NB4 (cell line): ENCODE results near the gene ABHD17C.

ENCODE experiments used
- POLR2A ChIP-seq: IDR thresholded peaks from 2 replicates; pipeline ENCODE4 v1.6.1; 2011; ENCODE audit warnings: mild to moderate bottlenecking; ENCODE audit not compliant: insufficient read length; ENCODE audit errors: extremely low read depth
- TF ChIP-seq, protein P1 (sequence below): IDR thresholded peaks from one replicate; pipeline ENCODE4 v1.5.1; 2012; ENCODE audit warnings: low read depth, low read length
- TF ChIP-seq, protein P2 (sequence below): IDR thresholded peaks from 2 replicates; pipeline ENCODE4 v1.6.1; 2011; ENCODE audit warnings: low read depth, low read length

DNA sequence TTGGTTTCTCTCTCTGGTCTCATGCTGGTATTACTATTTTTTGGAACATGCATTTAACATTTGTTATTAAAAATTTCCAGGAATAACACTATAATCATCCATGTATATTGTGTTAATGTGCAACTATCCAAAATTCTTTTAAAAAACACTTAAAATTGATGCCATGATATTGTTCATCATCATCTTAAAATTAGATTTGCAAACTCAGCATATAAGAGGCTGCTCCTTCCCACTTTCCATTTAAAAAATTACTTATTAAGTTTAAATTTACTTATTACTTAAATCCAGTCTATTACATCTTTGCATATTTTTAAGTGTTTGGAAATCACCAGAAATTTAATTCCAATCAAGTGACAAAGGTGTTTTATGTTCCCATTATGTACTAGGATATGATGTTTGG, 5.8 kb upstream of the ABHD17C start:
- TF ChIP-seq, protein P1, sequence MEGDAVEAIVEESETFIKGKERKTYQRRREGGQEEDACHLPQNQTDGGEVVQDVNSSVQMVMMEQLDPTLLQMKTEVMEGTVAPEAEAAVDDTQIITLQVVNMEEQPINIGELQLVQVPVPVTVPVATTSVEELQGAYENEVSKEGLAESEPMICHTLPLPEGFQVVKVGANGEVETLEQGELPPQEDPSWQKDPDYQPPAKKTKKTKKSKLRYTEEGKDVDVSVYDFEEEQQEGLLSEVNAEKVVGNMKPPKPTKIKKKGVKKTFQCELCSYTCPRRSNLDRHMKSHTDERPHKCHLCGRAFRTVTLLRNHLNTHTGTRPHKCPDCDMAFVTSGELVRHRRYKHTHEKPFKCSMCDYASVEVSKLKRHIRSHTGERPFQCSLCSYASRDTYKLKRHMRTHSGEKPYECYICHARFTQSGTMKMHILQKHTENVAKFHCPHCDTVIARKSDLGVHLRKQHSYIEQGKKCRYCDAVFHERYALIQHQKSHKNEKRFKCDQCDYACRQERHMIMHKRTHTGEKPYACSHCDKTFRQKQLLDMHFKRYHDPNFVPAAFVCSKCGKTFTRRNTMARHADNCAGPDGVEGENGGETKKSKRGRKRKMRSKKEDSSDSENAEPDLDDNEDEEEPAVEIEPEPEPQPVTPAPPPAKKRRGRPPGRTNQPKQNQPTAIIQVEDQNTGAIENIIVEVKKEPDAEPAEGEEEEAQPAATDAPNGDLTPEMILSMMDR = no peak
- TF ChIP-seq POLR2A = no peak
- TF ChIP-seq, protein P2, sequence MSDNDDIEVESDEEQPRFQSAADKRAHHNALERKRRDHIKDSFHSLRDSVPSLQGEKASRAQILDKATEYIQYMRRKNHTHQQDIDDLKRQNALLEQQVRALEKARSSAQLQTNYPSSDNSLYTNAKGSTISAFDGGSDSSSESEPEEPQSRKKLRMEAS = no peak
